GM08714 (cell line): ENCODE data around the gene BLID.

ENCODE experiments used
- H3K4me3 ChIP-seq: fragments of 200-500 bp; sonication (Bioruptor generic); 2 replicates; pipeline ENCODE4 v1.5.1; 2014; ENCODE audit warnings: mild to moderate bottlenecking, low read length, inconsistent platforms
- ZNF274 ChIP-seq: IDR thresholded peaks from 2 replicates; pipeline ENCODE4 v1.6.1; 2012; ENCODE audit warnings: mild to moderate bottlenecking, low read depth, low read length

The BLID gene

DNA sequence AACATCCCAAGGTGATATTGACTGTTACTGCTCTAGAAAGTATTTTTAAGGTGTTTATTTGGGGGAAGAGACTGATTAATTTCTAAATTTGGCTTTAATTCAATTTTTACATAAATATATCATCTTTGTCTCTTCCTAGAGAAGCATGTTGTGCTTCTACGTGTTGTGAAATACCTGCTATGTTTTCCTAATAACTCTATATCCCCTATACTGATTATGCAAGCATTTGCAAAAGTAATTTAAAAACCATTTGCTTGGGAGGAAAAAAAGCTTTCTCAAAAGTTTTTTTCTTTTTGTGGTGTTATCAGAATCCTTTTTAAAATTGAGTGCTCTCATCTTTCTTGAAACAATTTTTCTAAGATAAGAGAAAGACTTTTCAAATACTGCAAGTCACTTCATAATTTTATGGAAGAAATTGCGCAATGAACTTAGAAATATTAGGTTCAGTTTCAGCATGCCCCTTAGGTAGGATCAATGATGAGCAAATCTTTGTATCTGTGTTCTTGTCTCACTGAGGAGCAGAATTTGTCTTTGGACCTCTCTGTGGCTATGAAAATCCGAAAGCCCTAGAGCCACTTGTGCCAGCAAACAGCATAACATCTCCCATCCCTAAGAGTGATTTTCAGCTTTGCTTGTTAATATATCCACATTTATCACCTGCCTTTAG lies 7.4 kb upstream of the BLID start:
- TF ChIP-seq ZNF274: no peak
- H3K4me3 ChIP-seq: no peak overlapping the region

DNA sequence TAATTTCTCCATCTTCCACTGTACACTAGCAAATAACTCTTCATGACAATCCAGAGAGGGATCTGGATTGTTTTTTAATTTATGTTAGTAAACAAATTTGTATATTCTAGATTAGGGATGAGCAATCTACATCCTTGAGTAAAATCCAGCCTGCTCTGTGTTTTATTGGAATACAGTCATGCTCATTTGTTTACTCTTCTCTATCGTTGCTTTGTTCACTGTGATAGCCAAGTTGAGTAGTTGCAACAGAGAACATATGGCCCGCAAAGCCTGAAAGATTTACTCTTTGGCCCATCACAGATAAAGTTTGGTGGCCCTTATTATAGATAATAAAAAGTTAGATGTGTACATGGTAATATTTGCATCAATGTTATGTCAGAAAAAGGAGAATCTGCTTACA lies 6.2 kb upstream of the BLID start:
- no peak for TF ChIP-seq ZNF274

DNA sequence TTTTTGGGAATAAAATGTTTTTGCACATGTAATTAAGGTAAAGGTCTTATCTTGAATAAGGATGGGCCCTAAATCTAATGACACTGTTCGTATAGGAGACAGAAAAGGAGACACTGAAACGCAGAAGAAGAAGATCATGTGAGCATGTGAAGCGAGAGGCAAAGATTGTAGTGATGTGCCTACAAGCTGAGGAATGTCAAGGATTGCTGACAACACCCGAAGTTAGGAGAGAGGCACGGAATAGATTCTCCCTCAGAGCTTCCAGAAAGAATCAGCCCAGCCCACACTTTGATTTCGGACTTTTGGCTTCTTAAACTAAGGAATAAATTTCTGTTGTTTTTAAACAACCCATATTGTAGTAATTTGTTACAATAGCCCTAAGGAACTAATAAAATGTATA lies 4.1 kb upstream of the BLID start:
- no peak overlapping the region for H3K4me3 ChIP-seq
- no peak for TF ChIP-seq ZNF274

More for the DNA sequence above, 6.2 kb upstream of the BLID start:
- no peak overlapping the region for H3K4me3 ChIP-seq

DNA sequence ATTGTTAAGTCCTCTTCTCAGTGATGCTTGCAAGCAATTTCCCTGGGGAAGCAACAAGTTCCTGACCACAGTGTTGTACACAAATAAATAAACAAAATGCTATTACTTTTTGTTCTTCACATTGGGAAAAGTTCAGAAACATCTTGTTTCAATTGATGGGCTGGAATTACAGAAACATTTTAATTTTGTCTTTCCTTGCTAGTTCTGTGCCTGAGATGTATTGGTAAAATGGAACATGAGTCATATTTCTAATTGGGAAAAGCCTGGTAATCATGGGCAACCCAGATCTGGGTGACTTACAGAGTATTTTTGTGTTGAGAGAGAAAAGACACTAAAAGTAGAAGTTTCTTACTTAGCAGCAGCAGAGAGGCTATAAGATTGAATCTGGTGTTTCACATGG lies 576 bp upstream of the BLID start:
- no peak for TF ChIP-seq ZNF274
- H3K4me3 ChIP-seq: no peak overlapping the region

DNA sequence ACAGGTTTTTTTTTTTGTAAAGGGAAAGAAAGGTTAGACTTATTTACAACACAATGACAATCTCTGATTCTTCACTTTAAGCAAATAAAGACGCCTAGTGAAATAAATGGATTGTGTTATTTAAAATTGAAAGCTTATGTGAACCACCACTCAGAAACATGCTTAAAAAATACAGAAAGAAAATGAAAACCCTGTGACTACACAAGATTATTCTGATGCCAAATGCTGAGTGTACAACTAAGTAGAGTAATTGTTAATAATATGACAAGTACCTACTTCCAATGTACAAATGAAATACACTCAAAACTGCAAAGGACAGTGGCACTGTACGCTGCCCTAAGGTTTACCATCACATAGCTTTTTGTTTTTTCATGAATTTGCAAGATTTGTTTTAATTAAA lies 1.0 kb downstream of the BLID start:
- no peak overlapping the region for H3K4me3 ChIP-seq

DNA sequence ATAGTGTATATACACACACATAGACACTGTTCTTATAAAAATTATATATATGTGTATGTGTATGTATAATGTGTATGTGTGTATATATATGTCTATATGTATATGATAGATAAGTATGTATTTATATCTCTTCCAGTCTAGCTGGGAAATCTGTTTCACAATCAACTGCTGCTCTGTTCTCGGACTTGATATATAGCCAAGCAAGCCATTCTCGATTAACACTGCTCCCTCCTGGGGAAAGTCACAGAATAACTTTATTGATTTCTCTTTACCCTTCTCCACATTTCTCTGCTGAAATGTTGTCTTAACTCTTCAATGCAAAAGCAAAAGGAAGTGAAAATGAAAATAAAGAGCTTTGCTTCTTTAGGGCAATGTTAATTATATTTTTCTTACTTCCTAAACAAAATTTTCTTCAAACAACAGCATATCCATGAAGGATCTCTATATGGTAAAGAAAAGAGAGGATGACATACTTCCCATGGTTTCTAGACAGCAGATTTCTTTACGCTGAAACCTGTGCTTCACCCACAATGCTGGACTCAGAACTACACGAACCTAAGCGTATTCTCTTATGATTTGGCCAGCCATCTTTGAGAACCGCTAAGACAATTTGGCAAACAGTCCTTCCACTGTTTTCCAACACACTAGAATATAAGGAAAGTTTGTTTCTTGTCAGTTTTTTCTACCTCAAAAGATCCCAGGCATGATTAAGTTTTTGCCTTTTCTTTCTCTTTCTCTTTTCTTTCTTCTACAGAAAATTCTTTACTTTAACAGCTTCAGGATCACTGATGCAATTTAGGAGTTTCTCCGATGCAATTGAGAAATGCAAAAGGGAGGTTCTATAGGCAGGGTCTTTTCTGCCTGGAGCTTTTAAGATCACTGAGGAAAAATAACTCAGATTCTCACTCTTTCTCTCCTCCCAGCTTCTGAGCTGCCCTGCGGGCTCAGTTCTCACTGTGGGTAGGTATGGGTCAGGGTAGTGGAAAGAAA lies 1.9 kb downstream of the BLID start:
- H3K4me3 ChIP-seq: no peak overlapping the region
- TF ChIP-seq ZNF274: no peak

More for the DNA sequence above, 1.0 kb downstream of the BLID start:
- no peak for TF ChIP-seq ZNF274

DNA sequence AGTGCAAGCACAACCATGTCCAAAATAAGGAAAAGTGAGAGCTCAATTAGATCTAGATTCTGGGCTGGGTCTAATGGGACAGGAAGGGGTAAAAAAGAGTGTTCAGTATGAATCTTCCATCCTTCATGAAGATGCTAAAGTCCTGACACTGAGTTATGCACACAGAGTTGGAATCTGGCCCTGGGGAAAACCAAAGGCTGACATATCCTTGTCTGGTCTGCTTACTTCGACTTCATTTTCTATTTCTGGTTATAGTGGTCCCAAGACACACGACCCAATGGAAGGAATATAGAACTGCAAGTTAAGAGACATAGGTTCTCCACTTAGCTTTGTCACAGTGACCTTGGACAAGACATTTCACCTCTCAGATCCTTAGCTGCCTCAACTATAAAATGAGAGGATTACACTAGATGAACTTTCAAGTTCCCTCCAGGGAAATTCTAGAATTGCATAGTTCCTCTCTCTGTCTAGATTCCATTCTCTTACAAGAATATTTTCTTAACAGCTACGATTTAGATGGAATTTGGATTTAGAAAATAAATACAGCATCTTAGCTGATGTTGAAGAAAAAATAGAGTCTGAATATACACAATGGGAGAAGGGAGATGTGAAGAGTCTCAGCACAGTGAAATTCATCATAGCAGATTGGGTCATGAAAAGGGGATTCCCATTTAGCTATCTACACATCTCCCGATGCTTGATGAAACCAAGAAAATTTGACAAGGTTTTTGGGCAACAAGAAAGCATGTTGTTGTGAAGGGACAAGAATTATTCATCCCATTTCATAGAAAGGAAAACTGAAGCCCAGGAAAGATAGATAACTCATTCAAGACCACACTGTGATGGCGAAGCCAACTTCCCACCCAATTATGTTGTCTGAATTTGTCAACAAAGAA lies 3.3 kb downstream of the BLID start:
- H3K4me3 ChIP-seq: no peak overlapping the region
- no peak for TF ChIP-seq ZNF274

DNA sequence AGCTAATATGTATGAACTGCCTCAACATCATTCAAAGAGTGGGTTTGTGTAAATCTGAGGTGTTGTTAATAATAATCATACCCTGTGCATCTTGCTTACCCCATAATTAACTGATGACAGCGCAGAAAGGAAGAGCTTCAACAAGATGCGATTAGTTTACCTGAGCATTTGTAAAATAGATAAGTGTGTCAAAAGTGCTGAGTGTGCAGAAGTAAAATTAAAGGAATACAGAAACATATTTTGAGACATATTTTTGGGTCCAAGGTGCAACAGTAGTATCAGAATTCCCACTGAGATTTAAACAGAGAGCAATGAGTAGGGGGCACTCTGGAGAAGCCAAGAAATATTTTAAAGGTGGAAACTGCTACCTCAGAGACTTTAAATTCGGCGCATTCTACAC lies 6.1 kb downstream of the BLID start:
- no peak overlapping the region for H3K4me3 ChIP-seq
- TF ChIP-seq ZNF274: no peak

DNA sequence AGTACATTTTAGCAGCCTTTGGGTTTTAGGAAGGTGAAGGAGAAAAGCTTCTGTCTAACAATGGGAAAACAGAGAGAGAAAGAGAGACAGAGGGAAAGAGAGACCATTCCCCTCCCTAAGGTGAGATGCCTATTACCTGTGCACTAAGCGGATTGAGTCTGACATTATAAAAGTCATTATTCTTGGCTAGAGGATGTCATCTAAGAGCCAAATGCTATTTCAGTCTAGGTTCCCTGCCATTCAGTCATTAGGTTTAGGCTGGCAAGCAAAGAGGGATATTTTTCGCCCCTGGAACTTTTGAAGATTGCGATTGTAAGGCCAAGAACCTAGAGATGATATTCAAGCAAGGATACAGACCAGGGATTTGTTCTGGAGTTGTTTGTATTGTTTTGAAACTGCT lies 7.2 kb downstream of the BLID start:
- no peak overlapping the region for H3K4me3 ChIP-seq
- TF ChIP-seq ZNF274: no peak

DNA sequence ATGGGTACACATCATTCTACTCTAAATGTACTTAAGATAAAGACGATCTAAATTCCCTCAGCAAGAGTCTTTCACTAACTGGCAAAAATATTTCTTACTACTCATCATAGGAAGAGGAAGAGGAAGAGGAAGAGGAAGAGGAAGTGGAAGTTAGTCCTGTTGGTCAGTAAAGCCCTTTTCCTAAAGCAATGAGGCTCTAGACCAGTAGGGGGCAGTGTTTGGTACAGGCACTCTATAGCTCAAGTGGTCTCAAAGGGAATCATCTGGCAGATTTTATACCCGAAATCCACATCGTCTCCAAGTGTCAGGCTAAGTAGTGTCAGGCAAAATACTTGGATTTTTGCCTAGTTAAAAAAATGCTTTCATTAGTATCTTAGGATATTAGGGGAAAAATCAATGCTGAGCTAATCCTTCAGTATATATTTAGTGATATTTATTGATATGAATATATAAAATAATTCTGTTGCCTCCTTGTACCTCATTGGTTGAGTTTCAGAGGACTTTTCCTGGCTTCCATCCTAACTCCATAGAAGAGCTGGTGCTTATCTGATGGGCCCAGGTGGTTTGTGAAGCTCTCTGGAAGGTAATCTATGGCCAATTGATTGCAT lies 7.7 kb downstream of the BLID start:
- H3K4me3 ChIP-seq: no peak overlapping the region
- TF ChIP-seq ZNF274: no peak

DNA sequence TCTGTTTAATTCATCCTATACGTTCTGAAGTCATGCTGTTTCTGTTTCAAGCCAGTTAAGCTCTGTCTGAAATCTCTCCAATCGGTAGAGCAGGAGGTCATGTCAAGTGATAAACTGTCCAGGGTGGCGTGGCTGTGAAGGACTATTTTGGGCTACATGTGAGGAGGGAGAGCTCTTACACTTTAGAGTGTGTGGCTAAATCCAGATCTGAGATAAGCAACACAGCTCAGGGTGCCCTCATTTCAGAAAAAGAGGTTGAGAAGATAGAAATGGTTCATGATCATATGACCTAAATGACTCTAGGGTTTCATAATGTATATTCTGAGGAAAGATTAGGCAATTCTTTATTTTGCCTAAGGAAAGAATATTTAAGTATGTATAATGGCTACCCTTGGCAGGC lies 8.4 kb downstream of the BLID start:
- H3K4me3 ChIP-seq: no peak overlapping the region
- no peak for TF ChIP-seq ZNF274

DNA sequence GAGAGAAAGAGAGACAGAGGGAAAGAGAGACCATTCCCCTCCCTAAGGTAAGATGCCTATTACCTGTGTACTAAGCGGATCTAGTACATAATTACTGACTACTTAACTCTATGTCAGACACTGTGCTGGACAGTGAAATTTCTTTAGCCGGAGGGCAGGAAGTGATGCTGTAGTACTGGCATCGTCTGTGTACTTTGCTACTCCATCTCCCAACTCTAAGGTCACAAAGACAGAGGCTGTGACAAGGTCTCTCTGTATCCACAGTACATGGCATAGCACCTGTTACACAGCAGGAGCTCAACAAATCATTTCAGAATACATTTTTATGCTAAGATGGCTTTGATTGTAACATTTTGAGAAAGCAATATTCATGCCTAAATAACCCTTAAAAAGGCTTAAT lies 9.0 kb downstream of the BLID start:
- no peak for TF ChIP-seq ZNF274

DNA sequence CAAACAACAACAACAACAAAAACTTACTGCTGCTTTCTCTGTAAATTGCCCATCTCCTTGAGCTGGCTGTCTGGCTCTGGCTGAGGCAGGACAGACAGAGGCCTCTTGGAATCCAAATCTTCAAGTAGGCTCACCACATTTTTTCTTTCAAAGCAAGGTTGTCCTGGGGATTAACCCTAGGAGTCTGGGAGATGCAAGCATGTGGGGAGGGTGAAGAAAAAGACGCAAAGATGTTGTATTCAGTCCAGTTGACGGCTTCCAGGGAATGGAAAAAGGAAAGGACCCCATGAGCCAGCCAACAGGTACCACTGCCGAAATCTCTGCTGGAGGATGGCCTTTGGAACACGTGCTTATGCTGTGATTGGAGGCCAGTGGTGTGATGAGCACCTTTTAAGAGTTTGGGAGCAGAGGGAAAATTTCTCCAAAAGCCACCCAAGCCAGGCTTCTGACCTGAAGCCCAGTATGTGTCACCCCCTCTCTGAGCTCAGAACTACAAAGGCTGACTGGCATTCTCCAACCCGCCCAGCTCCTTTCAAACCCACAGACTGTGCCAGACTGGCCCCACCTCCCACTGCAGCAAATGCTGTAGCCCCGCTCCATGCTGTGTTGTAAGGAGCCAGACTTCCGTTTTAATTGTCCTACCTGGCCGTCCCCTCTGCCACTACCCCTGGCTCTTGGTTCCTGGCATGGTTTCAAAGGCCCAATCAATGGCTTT lies 10.8 kb downstream of the BLID start:
- H3K4me3 ChIP-seq: no peak overlapping the region
- TF ChIP-seq ZNF274: no peak

More for the DNA sequence above, 9.0 kb downstream of the BLID start:
- no peak overlapping the region for H3K4me3 ChIP-seq
